CD8-positive, alpha-beta memory T cell (primary cell): ENCODE measurements around the gene AGPAT4. TPM values are rescaled to one million over a fixed set of nuclear protein-coding genes. Genes with fewer than 3 reads are reported as not detected.

Source experiments
- CTCF ChIA-PET: fragments of 350-600 bp; sonication (Branson Sonifier 250); formaldehyde crosslinking; loops from one replicate; lab custom pipeline; 2021; ENCODE audit warnings: antibody characterized with exemption; lab: Charles Lee
- POLR2A ChIA-PET: fragments of 350-600 bp; sonication (Branson Sonifier 250); formaldehyde crosslinking; loops from one replicate; lab custom pipeline; 2021; ENCODE audit warnings: antibody characterized with exemption; lab: Charles Lee
- DNase-seq, 5 donors: peaks; one replicate each; pipeline versions ENCODE4 v3.0.0 to v3.0.0-alpha.2; 2020 to 2022; ENCODE audit warnings: mixed read lengths in 1 of 5
- H3K27ac ChIP-seq: one replicate; pipeline ENCODE4 v1.7.0; 2013; ENCODE audit warnings: low read depth, mild to moderate bottlenecking, low read length, moderate library complexity
- H3K27me3 ChIP-seq: 2 replicates; pipeline ENCODE4 v1.7.0; 2013; ENCODE audit warnings: low read length, mild to moderate bottlenecking; ENCODE audit not compliant: insufficient read depth, poor library complexity, severe bottlenecking
- H3K36me3 ChIP-seq: 2 replicates; pipeline ENCODE4 v1.7.0; 2013; ENCODE audit warnings: mild to moderate bottlenecking, low read length, moderate library complexity; ENCODE audit not compliant: insufficient read depth
- H3K4me1 ChIP-seq: 2 replicates; pipeline ENCODE4 v1.7.0; 2013; ENCODE audit warnings: mild to moderate bottlenecking, low read length, moderate library complexity; ENCODE audit not compliant: insufficient read depth
- H3K4me3 ChIP-seq: 2 replicates; pipeline ENCODE4 v1.7.0; 2013; ENCODE audit warnings: mild to moderate bottlenecking, low read length
- H3K9me3 ChIP-seq: 2 replicates; pipeline ENCODE4 v1.7.0; 2013; ENCODE audit warnings: mild to moderate bottlenecking, low read length
- H3K27ac Mint-ChIP-seq, 8 donors: one replicate each; pipeline ENCODE4 v1.8.0; 2020 to 2021; ENCODE audit warnings: mixed read lengths in 8 of 8, mild to moderate bottlenecking in 6 of 8, inconsistent platforms in 3 of 8, moderate library complexity in 3 of 8
- H3K27me3 Mint-ChIP-seq, 2 donors: one replicate each; pipeline ENCODE4 v1.8.0; 2020 to 2021; ENCODE audit warnings: mixed read lengths in 2 of 2, mild to moderate bottlenecking in 1 of 2, moderate library complexity in 1 of 2
- H3K36me3 Mint-ChIP-seq, 3 donors: one replicate each; pipeline ENCODE4 v1.8.0; 2020 to 2021; ENCODE audit warnings: mixed read lengths in 3 of 3, inconsistent platforms in 1 of 3, mild to moderate bottlenecking in 1 of 3
- H3K4me1 Mint-ChIP-seq, 3 donors: one replicate each; pipeline ENCODE4 v1.8.0; 2020 to 2021; ENCODE audit warnings: mixed read lengths in 3 of 3, inconsistent platforms in 1 of 3, mild to moderate bottlenecking in 1 of 3
- H3K4me3 Mint-ChIP-seq, 7 donors: one replicate each; pipeline ENCODE4 v1.8.0; 2020 to 2021; ENCODE audit warnings: mixed read lengths in 7 of 7, mild to moderate bottlenecking in 6 of 7, moderate library complexity in 4 of 7, inconsistent platforms in 2 of 7
- H3K9me3 Mint-ChIP-seq, 5 donors: one replicate each; pipeline ENCODE4 v1.8.0; 2020 to 2022; ENCODE audit warnings: mixed read lengths in 5 of 5, mild to moderate bottlenecking in 3 of 5, moderate library complexity in 2 of 5, inconsistent platforms in 1 of 5
- polyA plus RNA-seq: library from polyadenylated mRNA; unstranded; fragments of 300-500 nt; fragmentation: Illumina TruSeq; gene quantifications from one replicate; pipeline ENCODE4 v1.2.3, GENCODE V29; 2021
- total RNA-seq, 2 experiments: library from RNA; stranded (reverse); gene quantifications; one replicate each; pipeline ENCODE4 v1.2.3, GENCODE V29; 2021

The AGPAT4 gene
- total and polyA plus RNA-seq, 3 experiments from 2014 or later, result 2.2 to 5.9 (median 2.8) TPM

DNA sequence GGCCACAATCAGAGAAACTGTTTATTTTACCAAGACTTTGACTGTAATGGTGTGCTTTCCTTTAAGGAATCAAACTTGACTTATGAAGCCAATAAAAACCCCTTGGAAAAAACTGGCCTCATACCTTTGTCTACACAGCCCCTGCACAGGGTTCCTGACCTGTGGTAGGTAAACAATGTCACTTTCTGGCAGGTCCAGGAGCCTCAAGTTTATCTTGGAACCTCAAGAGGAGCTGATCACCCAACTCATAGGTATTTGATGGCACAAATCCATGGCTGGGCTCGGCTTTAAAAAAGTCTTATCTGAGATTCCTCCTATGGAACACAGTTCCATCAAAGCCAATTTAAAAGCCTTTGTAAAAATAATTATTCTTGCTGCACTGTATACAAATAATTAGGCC is 61.0 kb downstream of the AGPAT4 start:
- Mint-ChIP-seq H3K4me1 (no peaks in the 10 kb centered on the region), H3K9me3 (peaks cover 3 to 17% (median 7%) of the 10 kb centered on the region in 5 donors), H3K36me3 (peaks cover 9 to 44% (median 17%) of the 10 kb centered on the region in 3 donors), H3K27ac (no peak overlapping the region), H3K27me3 (no peaks in the 10 kb centered on the region), H3K4me3 (no peak overlapping the region)
- CTCF ChIA-PET, result no interaction called here
- Histone ChIP-seq H3K36me3 (no peaks in the 10 kb centered on the region), H3K4me3 (no peak overlapping the region), H3K27me3 (no peaks in the 10 kb centered on the region), H3K27ac (no peak overlapping the region), H3K9me3 (no peaks in the 10 kb centered on the region), H3K4me1 (no peaks in the 10 kb centered on the region)
- POLR2A ChIA-PET, result no interaction called here
- DNase-seq, result no peak

DNA sequence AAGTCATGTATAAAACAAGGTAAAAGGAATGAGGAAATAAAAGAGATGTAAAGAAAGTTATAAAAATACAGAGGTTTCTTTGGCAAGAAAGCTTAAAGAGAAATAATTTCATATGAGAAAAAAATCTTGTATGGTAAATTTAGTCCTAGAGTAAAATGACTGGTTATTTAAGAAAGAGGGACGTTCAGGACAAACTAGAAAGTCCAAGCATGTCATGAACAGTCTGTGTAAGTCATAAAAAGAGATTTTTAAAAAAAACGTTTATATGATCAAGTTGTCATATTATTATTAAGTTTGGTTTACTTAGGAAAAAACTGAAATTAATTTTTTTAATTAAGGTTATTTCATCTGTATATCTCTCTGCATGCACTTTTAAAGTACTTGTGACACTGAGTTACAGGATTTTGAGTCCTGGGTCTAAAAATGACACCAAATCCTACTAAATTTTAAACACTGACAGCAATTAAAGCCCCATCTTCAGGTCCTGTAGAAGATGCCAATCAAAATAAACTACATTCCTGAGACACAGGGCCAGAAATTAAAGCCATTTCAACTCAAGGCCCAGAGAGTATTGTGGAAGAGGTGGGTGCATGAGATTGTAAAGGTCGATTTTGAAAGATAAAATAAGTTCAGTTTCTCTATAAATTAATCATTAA is 62.4 kb downstream of the AGPAT4 start:
- H3K9me3 Mint-ChIP-seq, result peaks cover 6 to 17% (median 9%) of the 10 kb centered on the region in 5 donors
- POLR2A ChIA-PET, result no interaction called here
- Histone ChIP-seq H3K4me3 (no peak overlapping the region), H3K27ac (no peak overlapping the region), H3K27me3 (no peaks in the 10 kb centered on the region), H3K4me1 (no peaks in the 10 kb centered on the region), H3K36me3 (no peaks in the 10 kb centered on the region), H3K9me3 (no peaks in the 10 kb centered on the region)
- H3K4me3 Mint-ChIP-seq, result no peak overlapping the region
- H3K36me3 Mint-ChIP-seq, result peaks cover 4 to 45% (median 18%) of the 10 kb centered on the region in 3 donors
- H3K27ac Mint-ChIP-seq, result no peak overlapping the region
- no peaks in the 10 kb centered on the region for H3K4me1 Mint-ChIP-seq
- DNase-seq, result no peak
- CTCF ChIA-PET, result no interaction called here
- no peaks in the 10 kb centered on the region for H3K27me3 Mint-ChIP-seq

DNA sequence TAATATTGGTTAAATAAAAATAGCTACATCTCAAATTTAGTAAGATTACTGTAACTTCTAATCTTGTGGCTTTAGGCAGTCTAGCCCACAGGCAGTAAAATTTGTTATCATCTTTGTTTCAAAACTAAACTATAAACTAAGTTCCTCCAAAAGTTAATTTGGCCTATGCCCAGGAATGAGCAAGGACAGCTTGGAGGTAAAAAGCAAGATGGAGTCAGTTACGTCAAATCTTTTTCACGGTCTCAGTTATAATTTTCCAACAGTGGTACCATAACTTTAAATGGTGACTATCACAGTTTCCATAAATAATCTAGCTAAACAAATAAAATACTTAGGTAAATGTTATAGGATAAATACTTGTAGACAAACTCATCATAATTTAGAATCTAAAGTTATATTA is 63.0 kb downstream of the AGPAT4 start:
- Histone ChIP-seq H3K9me3 (no peaks in the 10 kb centered on the region), H3K4me1 (no peaks in the 10 kb centered on the region), H3K27me3 (no peaks in the 10 kb centered on the region), H3K27ac (no peak overlapping the region), H3K4me3 (no peak overlapping the region), H3K36me3 (no peaks in the 10 kb centered on the region)
- Mint-ChIP-seq H3K27ac (no peak overlapping the region), H3K36me3 (peaks cover 1 to 39% (median 12%) of the 10 kb centered on the region in 3 donors), H3K4me3 (no peak overlapping the region), H3K4me1 (no peaks in the 10 kb centered on the region), H3K9me3 (peaks cover 6 to 17% (median 9%) of the 10 kb centered on the region in 5 donors), H3K27me3 (no peaks in the 10 kb centered on the region)
- no peak for DNase-seq
- ChIA-PET POLR2A (no interaction called here), CTCF (no interaction called here)

DNA sequence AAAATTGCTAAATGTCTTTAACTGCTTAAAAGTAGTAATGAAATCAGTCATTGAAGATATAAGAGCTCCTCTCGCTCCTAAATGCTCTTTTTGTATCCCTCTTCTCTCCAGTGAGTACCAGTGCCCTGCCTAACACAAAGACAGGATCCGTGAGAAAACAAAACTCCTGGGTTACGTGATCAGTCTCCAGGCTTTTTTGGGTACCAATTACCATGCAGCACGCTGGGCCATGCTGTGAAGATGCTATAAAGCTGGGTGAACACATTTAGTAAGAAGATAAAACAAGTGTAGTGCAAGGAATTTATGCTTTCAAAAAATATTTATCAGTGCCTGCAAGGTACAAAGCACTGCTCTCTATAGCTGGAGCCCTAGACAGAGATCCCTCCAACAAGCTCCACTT is 66.7 kb downstream of the AGPAT4 start:
- DNase-seq, result no peak
- no peaks in the 10 kb centered on the region for H3K36me3 ChIP-seq
- Mint-ChIP-seq H3K9me3 (peaks cover 2 to 15% (median 6%) of the 10 kb centered on the region in 5 donors), H3K27ac (peak overlapping the region in 1 of 8 donors; percentile 74), H3K4me1 (no peaks in the 10 kb centered on the region), H3K27me3 (no peaks in the 10 kb centered on the region), H3K4me3 (no peak overlapping the region), H3K36me3 (peaks cover under 1 to 22% (median 7%) of the 10 kb centered on the region in 3 donors)
- H3K27me3 ChIP-seq, result no peaks in the 10 kb centered on the region
- H3K27ac ChIP-seq, result no peak overlapping the region
- H3K4me3 ChIP-seq, result no peak overlapping the region
- POLR2A ChIA-PET, result no interaction called here
- no peaks in the 10 kb centered on the region for H3K4me1 ChIP-seq
- CTCF ChIA-PET, result no interaction called here
- no peaks in the 10 kb centered on the region for H3K9me3 ChIP-seq

DNA sequence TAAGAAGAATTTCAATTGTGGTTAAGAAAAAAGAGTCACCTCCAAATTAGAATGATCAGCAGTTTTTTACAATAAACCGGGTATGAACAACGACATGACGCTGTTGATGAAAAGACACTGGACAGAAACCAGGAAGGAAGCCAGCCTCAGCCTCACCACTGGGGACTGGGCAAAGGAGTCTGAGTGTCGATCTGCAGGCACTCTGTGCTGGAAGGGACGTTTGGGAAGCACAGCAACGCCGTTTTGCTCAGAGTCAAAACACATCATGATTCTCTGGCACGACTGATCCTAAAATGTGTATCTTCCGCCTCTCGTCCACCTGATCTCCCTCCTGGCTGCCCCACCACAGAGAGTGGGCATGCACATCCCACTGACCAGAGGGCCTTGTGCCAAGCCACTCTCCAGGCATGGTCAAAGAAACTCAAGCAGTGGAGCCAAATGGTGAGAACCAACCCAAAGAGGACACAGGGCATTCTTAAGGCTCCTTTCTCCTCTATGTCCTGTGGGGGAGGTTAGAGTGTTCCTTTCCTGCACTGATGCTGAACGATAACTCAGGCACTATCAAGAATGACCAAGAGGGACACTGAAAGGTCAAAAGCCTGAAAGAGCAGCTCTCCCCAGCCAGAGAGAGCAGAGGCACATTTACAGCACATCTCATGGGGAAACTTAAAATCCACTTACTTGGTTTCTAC is 68.8 kb downstream of the AGPAT4 start:
- Mint-ChIP-seq H3K27ac (peak overlapping the region in 1 of 8 donors; percentile 5), H3K4me3 (no peak overlapping the region)
- CTCF ChIA-PET, result no interaction called here

DNA sequence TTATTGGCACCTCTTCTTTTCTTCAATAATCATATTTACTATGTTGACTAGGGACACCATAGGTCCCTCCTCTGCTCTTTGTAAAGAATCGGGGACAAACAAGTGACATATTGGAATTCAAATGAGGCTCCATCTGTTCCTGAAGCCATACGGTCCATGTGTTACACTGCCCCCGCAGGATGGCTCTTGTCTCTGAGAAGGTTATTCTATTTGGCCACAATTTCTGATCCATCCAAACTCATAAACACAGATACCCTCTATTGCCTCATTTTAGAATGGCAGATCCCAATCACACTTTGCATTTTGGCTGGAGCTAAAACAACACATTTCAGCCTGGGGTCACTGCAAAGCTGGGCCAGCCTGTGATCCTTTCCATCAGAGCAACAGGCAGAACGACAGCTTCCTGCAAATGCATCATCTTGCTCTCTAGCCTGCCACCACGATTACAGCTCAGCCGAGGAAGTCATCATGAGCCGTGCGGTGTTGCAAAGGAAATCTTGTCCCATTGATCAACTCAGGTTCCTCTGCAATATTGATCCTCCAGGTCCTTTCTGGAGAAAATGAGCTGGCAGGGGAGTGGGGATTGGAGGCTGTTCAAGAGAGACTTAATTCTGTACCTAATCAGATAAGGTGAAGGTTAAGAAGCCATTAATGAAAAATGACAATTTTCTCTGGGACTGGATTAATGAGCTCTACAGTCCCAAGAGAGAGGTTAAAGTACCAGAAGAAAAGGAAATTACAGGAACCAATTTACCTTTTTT is 73.1 kb downstream of the AGPAT4 start:
- H3K27me3 Mint-ChIP-seq, result peaks cover 0 to 2% of the 10 kb centered on the region in 2 donors
- H3K36me3 ChIP-seq, result no peaks in the 10 kb centered on the region
- no peak overlapping the region for H3K27ac ChIP-seq
- H3K4me3 ChIP-seq, result no peak overlapping the region
- peak overlapping the region in 1 of 8 donors; percentile 44 for H3K27ac Mint-ChIP-seq
- ChIA-PET POLR2A (no interaction called here), CTCF (no interaction called here)
- H3K27me3 ChIP-seq, result no peaks in the 10 kb centered on the region
- no peaks in the 10 kb centered on the region for H3K9me3 Mint-ChIP-seq
- no peaks in the 10 kb centered on the region for H3K4me1 ChIP-seq
- peaks cover 0 to 7% (median 2%) of the 10 kb centered on the region in 3 donors for H3K36me3 Mint-ChIP-seq
- H3K4me3 Mint-ChIP-seq, result no peak overlapping the region
- H3K9me3 ChIP-seq, result no peaks in the 10 kb centered on the region
- no peak for DNase-seq
- peaks cover 0 to 1% (median 0%) of the 10 kb centered on the region in 3 donors for H3K4me1 Mint-ChIP-seq

More for the DNA sequence above, 68.8 kb downstream of the AGPAT4 start:
- Histone ChIP-seq H3K9me3 (no peaks in the 10 kb centered on the region), H3K27me3 (no peaks in the 10 kb centered on the region), H3K36me3 (no peaks in the 10 kb centered on the region), H3K4me1 (no peaks in the 10 kb centered on the region), H3K4me3 (no peak overlapping the region), H3K27ac (peak overlapping the region; percentile 33)
- Mint-ChIP-seq H3K27me3 (peaks cover 0 to 2% of the 10 kb centered on the region in 2 donors), H3K9me3 (peaks cover 0 to 5% (median 2%) of the 10 kb centered on the region in 5 donors), H3K4me1 (peaks cover 0 to 1% (median 0%) of the 10 kb centered on the region in 3 donors), H3K36me3 (peaks cover 2 to 15% (median 12%) of the 10 kb centered on the region in 3 donors)
- POLR2A ChIA-PET, result no interaction called here
- DNase-seq, result no peak

DNA sequence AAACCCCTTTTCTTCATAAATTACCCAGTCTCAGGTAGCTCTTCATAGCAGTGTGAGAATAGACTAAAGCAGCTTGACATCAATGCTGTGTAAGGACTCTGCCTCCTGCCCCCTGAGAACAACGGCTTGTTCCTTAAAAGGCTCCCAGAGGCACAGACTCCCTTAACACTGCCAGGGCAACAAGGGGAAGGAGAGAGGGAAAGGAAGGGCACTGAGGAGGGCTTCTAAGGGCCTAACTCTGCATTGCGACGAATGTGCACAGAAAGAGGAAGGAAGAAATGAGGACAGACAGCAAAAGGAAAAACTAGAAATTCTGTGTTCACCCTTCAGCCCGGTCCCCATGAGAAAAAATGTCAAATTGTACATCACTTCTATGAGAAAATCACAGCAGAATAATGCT is 74.0 kb downstream of the AGPAT4 start:
- no peak for DNase-seq

More for the DNA sequence above, 74.0 kb downstream of the AGPAT4 start:
- no peaks in the 10 kb centered on the region for H3K36me3 ChIP-seq
- Mint-ChIP-seq H3K27me3 (peaks cover 0 to 2% of the 10 kb centered on the region in 2 donors), H3K4me1 (peaks cover 0 to 1% (median 0%) of the 10 kb centered on the region in 3 donors), H3K27ac (no peak overlapping the region), H3K36me3 (peaks cover 0 to 7% (median 2%) of the 10 kb centered on the region in 3 donors), H3K4me3 (no peak overlapping the region), H3K9me3 (no peaks in the 10 kb centered on the region)
- no peaks in the 10 kb centered on the region for H3K4me1 ChIP-seq
- no peak overlapping the region for H3K27ac ChIP-seq
- H3K4me3 ChIP-seq, result no peak overlapping the region
- H3K27me3 ChIP-seq, result no peaks in the 10 kb centered on the region
- POLR2A ChIA-PET, result no interaction called here
- no peaks in the 10 kb centered on the region for H3K9me3 ChIP-seq
- CTCF ChIA-PET, result no interaction called here
